OCI-LY3 (cell line): ENCODE measurements around the gene LDLRAD4.

Experiments
- H2AFZ ChIP-seq: fragments of 200-600, 300-600 bp; shearing (Covaris generic); 2 replicates; pipeline ENCODE4 v1.6.0; 2014; ENCODE audit warnings: antibody characterized with exemption, low read depth, low read length
- H3K27ac ChIP-seq: fragments of 200-600, 300-600 bp; sonication (generic); 2 replicates; pipeline ENCODE4 v1.5.1; 2014; ENCODE audit warnings: mild to moderate bottlenecking, low read length, moderate library complexity, mixed read lengths
- H3K27me3 ChIP-seq: fragments of 200-600, 300-600 bp; sonication (generic); 2 replicates; pipeline ENCODE4 v1.6.1; 2014; ENCODE audit warnings: low read depth, low read length, mixed read lengths
- H3K36me3 ChIP-seq: fragments of 200-600, 300-600 bp; sonication (generic); replicated peaks from 2 replicates; pipeline ENCODE3; 2014; ENCODE audit warnings: low read depth, low read length, mixed read lengths
- H3K4me1 ChIP-seq: fragments of 300-600, 200-600 bp; sonication (generic); 2 replicates; pipeline ENCODE4 v1.6.1; 2014; ENCODE audit warnings: low read length, mixed read lengths
- H3K4me2 ChIP-seq: fragments of 200-600, 300-600 bp; sonication (generic); 2 replicates; pipeline ENCODE4 v1.6.1; 2014; ENCODE audit warnings: low read length, mixed read lengths
- H3K4me3 ChIP-seq: fragments of 300-600, 200-600 bp; sonication (generic); 2 replicates; pipeline ENCODE4 v1.5.1; 2014; ENCODE audit warnings: antibody characterized with exemption, mild to moderate bottlenecking, low read length, moderate library complexity
- H3K79me2 ChIP-seq: fragments of 300-600, 200-600 bp; shearing (Covaris generic); 2 replicates; pipeline ENCODE4 v1.6.1; 2014; ENCODE audit warnings: mild to moderate bottlenecking, low read length, mixed read lengths
- H3K9ac ChIP-seq: fragments of 300-600, 200-600 bp; shearing (Covaris generic); 2 replicates; pipeline ENCODE4 v1.6.0; 2014; ENCODE audit warnings: mild to moderate bottlenecking, low read length, moderate library complexity
- H3K9me3 ChIP-seq: fragments of 200-600, 300-600 bp; shearing (Covaris generic); 2 replicates; pipeline ENCODE4 v1.6.1; 2014; ENCODE audit warnings: low read length, mixed read lengths; ENCODE audit not compliant: insufficient read depth
- H4K20me1 ChIP-seq: fragments of 200-600, 300-600 bp; sonication (generic); 2 replicates; pipeline ENCODE4 v1.6.1; 2016; ENCODE audit warnings: low read length, mixed read lengths; ENCODE audit not compliant: insufficient read depth
- EZH2phosphoT487 ChIP-seq: fragments of 200-600 bp; shearing (Covaris generic); IDR thresholded peaks from 2 replicates; pipeline ENCODE4 v1.6.1; 2018; ENCODE audit warnings: antibody characterized with exemption, mixed run types, low read depth
- TF ChIP-seq, protein P1 (sequence below): fragments of 200-600, 300-600 bp; sonication (generic); IDR thresholded peaks from 2 replicates; pipeline ENCODE4 v1.5.1; 2014; ENCODE audit warnings: antibody characterized with exemption, low read length, low read depth

LDLRAD4 gene

DNA sequence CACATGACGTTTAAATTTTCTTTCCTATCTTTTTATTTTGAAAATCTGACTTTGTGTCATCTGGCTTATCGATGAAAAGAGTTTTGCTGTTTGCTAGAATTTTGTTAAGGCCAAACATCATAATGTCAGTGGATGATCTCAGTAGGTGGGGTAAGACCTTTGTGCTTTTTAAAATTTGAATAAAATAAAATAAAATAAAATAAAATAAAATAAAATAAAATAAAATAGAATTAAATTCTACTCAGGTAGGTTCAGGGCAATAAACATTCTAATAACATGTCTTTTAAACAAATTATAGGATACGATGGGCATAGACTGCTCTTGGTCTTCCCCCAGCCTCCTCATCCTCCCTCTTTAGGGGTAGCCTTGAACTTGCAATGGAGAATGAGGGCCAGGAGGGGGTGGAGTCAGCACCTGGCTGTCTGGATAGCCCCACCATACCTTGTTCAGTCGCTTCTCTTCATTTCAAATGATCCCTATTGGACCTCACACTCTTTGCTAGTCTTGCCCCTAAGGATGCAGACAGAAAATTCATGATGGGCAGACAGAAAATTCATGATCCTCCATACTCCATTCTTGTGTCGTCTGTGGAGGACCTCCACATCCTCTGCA is 8.1 kb downstream of the LDLRAD4 start:
- Histone ChIP-seq H3K27me3 (peaks cover 14% of the 10 kb centered on the region), H3K36me3 (no peaks in the 10 kb centered on the region), H2AFZ (no peak overlapping the region), H3K9ac (no peak overlapping the region), H3K27ac (no peak overlapping the region), H3K4me1 (no peaks in the 10 kb centered on the region), H3K79me2 (no peaks in the 10 kb centered on the region), H3K9me3 (no peaks in the 10 kb centered on the region), H3K4me2 (no peak overlapping the region), H4K20me1 (no peaks in the 10 kb centered on the region), H3K4me3 (no peak overlapping the region)
- no peak for TF ChIP-seq EZH2phosphoT487
- TF ChIP-seq, protein P1, sequence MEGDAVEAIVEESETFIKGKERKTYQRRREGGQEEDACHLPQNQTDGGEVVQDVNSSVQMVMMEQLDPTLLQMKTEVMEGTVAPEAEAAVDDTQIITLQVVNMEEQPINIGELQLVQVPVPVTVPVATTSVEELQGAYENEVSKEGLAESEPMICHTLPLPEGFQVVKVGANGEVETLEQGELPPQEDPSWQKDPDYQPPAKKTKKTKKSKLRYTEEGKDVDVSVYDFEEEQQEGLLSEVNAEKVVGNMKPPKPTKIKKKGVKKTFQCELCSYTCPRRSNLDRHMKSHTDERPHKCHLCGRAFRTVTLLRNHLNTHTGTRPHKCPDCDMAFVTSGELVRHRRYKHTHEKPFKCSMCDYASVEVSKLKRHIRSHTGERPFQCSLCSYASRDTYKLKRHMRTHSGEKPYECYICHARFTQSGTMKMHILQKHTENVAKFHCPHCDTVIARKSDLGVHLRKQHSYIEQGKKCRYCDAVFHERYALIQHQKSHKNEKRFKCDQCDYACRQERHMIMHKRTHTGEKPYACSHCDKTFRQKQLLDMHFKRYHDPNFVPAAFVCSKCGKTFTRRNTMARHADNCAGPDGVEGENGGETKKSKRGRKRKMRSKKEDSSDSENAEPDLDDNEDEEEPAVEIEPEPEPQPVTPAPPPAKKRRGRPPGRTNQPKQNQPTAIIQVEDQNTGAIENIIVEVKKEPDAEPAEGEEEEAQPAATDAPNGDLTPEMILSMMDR = no peak

DNA sequence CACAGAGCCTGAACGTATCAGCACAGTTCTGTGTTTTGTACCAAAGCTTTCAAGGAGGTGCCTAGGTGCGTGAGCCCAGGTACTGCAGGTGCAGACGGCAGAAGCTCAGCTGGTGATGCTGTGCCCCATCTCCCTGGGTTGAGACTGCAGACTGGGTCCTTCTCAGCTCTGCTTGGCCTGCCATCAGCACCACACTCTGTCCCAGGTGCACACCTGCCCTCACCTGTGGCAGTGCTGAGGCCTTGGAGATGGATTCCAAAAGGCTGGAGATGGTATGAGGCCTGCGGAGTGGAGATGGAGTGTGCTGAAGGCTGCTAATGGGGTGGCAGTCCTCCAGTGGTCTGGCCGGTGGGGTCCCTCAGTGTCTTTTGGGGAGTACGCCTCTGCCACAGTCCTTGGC is 9.3 kb downstream of the LDLRAD4 start:
- Histone ChIP-seq H4K20me1 (no peaks in the 10 kb centered on the region), H3K4me3 (no peak overlapping the region), H3K27me3 (0 out of 2 replicates have a peak, but pooled peaks cover 4% of the 10 kb centered on the region), H2AFZ (no peak overlapping the region), H3K4me2 (no peak overlapping the region), H3K79me2 (no peaks in the 10 kb centered on the region), H3K9me3 (no peaks in the 10 kb centered on the region), H3K4me1 (no peaks in the 10 kb centered on the region), H3K9ac (no peak overlapping the region), H3K27ac (no peak overlapping the region), H3K36me3 (no peaks in the 10 kb centered on the region)
- TF ChIP-seq, protein P1 = no peak

DNA sequence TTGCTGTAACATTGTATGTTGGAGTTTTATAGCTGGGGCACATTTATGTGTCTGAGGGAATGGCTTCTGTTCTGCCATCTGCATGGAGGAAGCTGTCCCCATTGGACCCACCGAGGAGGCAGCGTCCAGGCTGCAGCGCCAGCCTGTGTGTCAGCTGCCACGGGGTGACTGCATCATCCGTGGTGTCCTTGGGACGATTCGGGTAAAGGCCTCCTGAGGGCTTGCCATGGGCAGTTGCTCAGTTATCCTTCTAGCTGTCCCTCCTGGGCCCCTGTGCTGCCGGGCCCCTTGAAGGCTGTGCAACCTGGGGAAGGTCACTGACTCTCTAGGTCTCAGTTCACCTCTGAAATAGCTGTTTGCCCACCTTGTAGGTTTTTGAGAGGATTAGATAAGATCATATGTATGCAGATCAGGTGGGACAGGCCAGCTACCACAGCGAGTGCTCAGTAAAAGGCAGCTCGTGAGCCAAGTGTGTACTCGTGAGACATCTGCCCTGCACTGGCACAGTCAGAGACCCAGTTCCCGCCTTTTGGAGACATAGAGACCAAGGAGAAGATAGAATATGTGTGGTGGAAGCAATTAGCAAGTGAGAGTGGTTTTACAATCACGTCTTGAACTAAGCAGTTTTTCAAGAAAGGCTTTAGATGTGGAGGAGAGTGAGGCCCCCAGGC is 10.6 kb downstream of the LDLRAD4 start:
- Histone ChIP-seq H3K9ac (no peak overlapping the region), H3K27me3 (0 out of 2 replicates have a peak, but pooled peaks cover 4% of the 10 kb centered on the region), H4K20me1 (no peaks in the 10 kb centered on the region), H3K27ac (no peak overlapping the region), H3K36me3 (no peaks in the 10 kb centered on the region), H3K4me2 (no peak overlapping the region), H3K4me1 (no peaks in the 10 kb centered on the region), H3K4me3 (no peak overlapping the region), H3K9me3 (no peaks in the 10 kb centered on the region), H2AFZ (no peak overlapping the region), H3K79me2 (no peaks in the 10 kb centered on the region)
- TF ChIP-seq, protein P1 = no peak
- TF ChIP-seq EZH2phosphoT487 = no peak

DNA sequence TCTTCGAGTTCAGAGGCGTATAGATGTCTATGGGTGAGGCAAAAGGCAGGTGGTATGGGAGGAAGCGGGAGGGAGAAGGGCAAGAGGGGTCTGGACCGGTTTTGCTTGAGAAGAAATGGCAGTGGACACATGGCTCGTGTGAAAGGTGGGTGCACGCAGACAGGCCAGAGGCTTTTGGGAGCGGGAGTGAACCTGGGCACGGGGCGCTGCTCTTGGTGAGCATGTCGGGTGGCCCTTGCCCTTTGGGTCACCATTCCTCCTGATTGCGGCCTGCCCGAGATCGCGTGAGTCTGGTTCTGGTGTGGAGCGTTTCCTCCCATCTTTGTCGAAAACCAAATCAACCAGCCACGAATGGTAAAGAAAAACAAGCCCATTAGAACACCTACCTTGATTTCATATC is 12.6 kb downstream of the LDLRAD4 start:
- Histone ChIP-seq H3K27ac (no peak overlapping the region), H3K9me3 (no peaks in the 10 kb centered on the region), H2AFZ (no peak overlapping the region), H3K9ac (no peak overlapping the region), H4K20me1 (no peaks in the 10 kb centered on the region), H3K27me3 (0 out of 2 replicates have a peak, but pooled peaks cover 4% of the 10 kb centered on the region), H3K4me2 (no peak overlapping the region), H3K79me2 (no peaks in the 10 kb centered on the region), H3K36me3 (no peaks in the 10 kb centered on the region), H3K4me3 (no peak overlapping the region), H3K4me1 (no peaks in the 10 kb centered on the region)
- TF ChIP-seq, protein P1 = no peak
- no peak for TF ChIP-seq EZH2phosphoT487
